ENCODE results near the gene CBR4. TPM values are rescaled to one million over a fixed set of nuclear protein-coding genes. Genes with fewer than 3 reads are reported as not detected.

Gene CBR4
- 10.1 and 14.4 TPM in 2 replicates for total RNA-seq (2014; rRNA removed; shearing (Covaris generic))

- peak; percentile 97 to 98 for DNase-seq (ENCODE audit: low read depth in 1 of 2, low spot score in 2 of 2)
- H3K9me3 ChIP-seq (replicated peaks), result no peaks in the 10 kb centered on the region
- H3K27ac ChIP-seq, result peak within 1 kb of the TSS; percentile 72
- H3K27me3 ChIP-seq (replicated peaks), result no peaks in the 10 kb centered on the region
- no peaks in the 10 kb centered on the region for H3K36me3 ChIP-seq
- peak within 1 kb of the TSS; percentile 49 for H3K4me3 ChIP-seq
- H3K4me1 ChIP-seq (replicated peaks), result peaks cover 9% of the 10 kb centered on the region
Observed at GRCh38 chr4:169010125-169011023, at the start of gene CBR4. TSS of gene CBR4 (minus strand) at chr4:169010255. CDS start at chr4:169010089, 166 bp downstream.

GRCh38 chr4:169059306-169060211 is 49.5 kb upstream of the CBR4 start:
- Histone ChIP-seq H3K9me3 (replicated peaks) (no peaks in the 10 kb centered on the region), H3K27ac (no peak overlapping the region), H3K4me3 (no peak overlapping the region), H3K27me3 (replicated peaks) (no peaks in the 10 kb centered on the region), H3K4me1 (replicated peaks) (no peaks in the 10 kb centered on the region), H3K36me3 (no peaks in the 10 kb centered on the region)
- no peak for DNase-seq (ENCODE audit: low read depth in 1 of 2, low spot score in 2 of 2)

- DNase-seq (ENCODE audit: low read depth in 1 of 2, low spot score in 2 of 2), result no peak
- Histone ChIP-seq H3K4me1 (replicated peaks) (no peaks in the 10 kb centered on the region), H3K9me3 (replicated peaks) (no peaks in the 10 kb centered on the region), H3K36me3 (no peaks in the 10 kb centered on the region), H3K27ac (no peak overlapping the region), H3K4me3 (no peak overlapping the region), H3K27me3 (replicated peaks) (no peaks in the 10 kb centered on the region)
Observed at GRCh38 chr4:169058312-169058711, 48.3 kb upstream of the CBR4 start.

GRCh38 chr4:169054879-169055278 is 44.8 kb upstream of the CBR4 start:
- H3K27ac ChIP-seq, result no peak overlapping the region
- H3K36me3 ChIP-seq, result no peaks in the 10 kb centered on the region
- DNase-seq (ENCODE audit: low read depth in 1 of 2, low spot score in 2 of 2), result no peak

GRCh38 chr4:169052594-169052945 is 42.5 kb upstream of the CBR4 start:
- Histone ChIP-seq H3K27ac (no peak overlapping the region), H3K4me1 (replicated peaks) (no peaks in the 10 kb centered on the region), H3K36me3 (no peaks in the 10 kb centered on the region), H3K9me3 (replicated peaks) (no peaks in the 10 kb centered on the region), H3K27me3 (replicated peaks) (no peaks in the 10 kb centered on the region), H3K4me3 (no peak overlapping the region)
- DNase-seq (ENCODE audit: low read depth in 1 of 2, low spot score in 2 of 2), result no peak

More at GRCh38 chr4:169054879-169055278, 44.8 kb upstream of the CBR4 start:
- H3K9me3 ChIP-seq (replicated peaks), result no peaks in the 10 kb centered on the region
- no peaks in the 10 kb centered on the region for H3K4me1 ChIP-seq (replicated peaks)
- H3K27me3 ChIP-seq (replicated peaks), result no peaks in the 10 kb centered on the region
- no peak overlapping the region for H3K4me3 ChIP-seq

GRCh38 chr4:169051761-169052593 is 41.9 kb upstream of the CBR4 start:
- Histone ChIP-seq H3K4me3 (no peak overlapping the region), H3K9me3 (replicated peaks) (no peaks in the 10 kb centered on the region), H3K4me1 (replicated peaks) (no peaks in the 10 kb centered on the region), H3K27ac (no peak overlapping the region), H3K36me3 (no peaks in the 10 kb centered on the region), H3K27me3 (replicated peaks) (no peaks in the 10 kb centered on the region)
- no peak for DNase-seq (ENCODE audit: low read depth in 1 of 2, low spot score in 2 of 2)

- DNase-seq (ENCODE audit: low read depth in 1 of 2, low spot score in 2 of 2), result no peak
- no peaks in the 10 kb centered on the region for H3K27me3 ChIP-seq (replicated peaks)
- H3K4me1 ChIP-seq (replicated peaks), result no peaks in the 10 kb centered on the region
- H3K27ac ChIP-seq, result no peak overlapping the region
- H3K4me3 ChIP-seq, result no peak overlapping the region
- H3K9me3 ChIP-seq (replicated peaks), result no peaks in the 10 kb centered on the region
- H3K36me3 ChIP-seq, result no peaks in the 10 kb centered on the region
Observed at GRCh38 chr4:169050881-169051760, 41.1 kb upstream of the CBR4 start.

- DNase-seq (ENCODE audit: low read depth in 1 of 2, low spot score in 2 of 2), result no peak
- Histone ChIP-seq H3K9me3 (replicated peaks) (no peaks in the 10 kb centered on the region), H3K27ac (no peak overlapping the region), H3K36me3 (no peaks in the 10 kb centered on the region), H3K4me1 (replicated peaks) (no peaks in the 10 kb centered on the region), H3K4me3 (no peak overlapping the region), H3K27me3 (replicated peaks) (no peaks in the 10 kb centered on the region)
Observed at GRCh38 chr4:169050284-169050683, 40.2 kb upstream of the CBR4 start.

- Histone ChIP-seq H3K27me3 (replicated peaks) (no peaks in the 10 kb centered on the region), H3K4me1 (replicated peaks) (no peaks in the 10 kb centered on the region), H3K36me3 (no peaks in the 10 kb centered on the region), H3K9me3 (replicated peaks) (no peaks in the 10 kb centered on the region), H3K27ac (no peak overlapping the region), H3K4me3 (no peak overlapping the region)
- DNase-seq (ENCODE audit: low read depth in 1 of 2, low spot score in 2 of 2), result no peak
Observed at GRCh38 chr4:169048868-169049414, 38.9 kb upstream of the CBR4 start.

- no peak overlapping the region for H3K27ac ChIP-seq
- H3K9me3 ChIP-seq (replicated peaks), result no peaks in the 10 kb centered on the region
- H3K4me3 ChIP-seq, result no peak overlapping the region
- H3K4me1 ChIP-seq (replicated peaks), result no peaks in the 10 kb centered on the region
- H3K27me3 ChIP-seq (replicated peaks), result no peaks in the 10 kb centered on the region
- DNase-seq (ENCODE audit: low read depth in 1 of 2, low spot score in 2 of 2), result no peak
- no peaks in the 10 kb centered on the region for H3K36me3 ChIP-seq
Observed at GRCh38 chr4:169047956-169048355, 37.9 kb upstream of the CBR4 start.

GRCh38 chr4:169045862-169046584 is 36.0 kb upstream of the CBR4 start:
- Histone ChIP-seq H3K9me3 (replicated peaks) (no peaks in the 10 kb centered on the region), H3K4me1 (replicated peaks) (no peaks in the 10 kb centered on the region), H3K4me3 (no peak overlapping the region), H3K27ac (no peak overlapping the region), H3K27me3 (replicated peaks) (no peaks in the 10 kb centered on the region), H3K36me3 (no peaks in the 10 kb centered on the region)
- DNase-seq (ENCODE audit: low read depth in 1 of 2, low spot score in 2 of 2), result no peak

All from SJSA1 (cell line).